PFSK-1 (cell line): ENCODE data around the gene PNLIPRP1.

Source experiments
- FOXP2 ChIP-seq: optimal IDR thresholded peaks from 2 replicates; pipeline ENCODE3; 2011; ENCODE audit warnings: borderline replicate concordance, control low read depth, inconsistent platforms; ENCODE audit not compliant: insufficient read depth; ENCODE audit errors: extremely low read length, extremely low read depth
- POLR2AphosphoS5 ChIP-seq: IDR thresholded peaks from 2 replicates; pipeline ENCODE4 v1.6.1; 2012; ENCODE audit warnings: low read depth, mild to moderate bottlenecking, control low read depth, low read length, moderate library complexity
- SIN3A ChIP-seq: IDR thresholded peaks from 2 replicates; pipeline ENCODE4 v1.6.1; 2012; ENCODE audit warnings: mild to moderate bottlenecking, low read length, moderate library complexity, borderline replicate concordance; ENCODE audit not compliant: insufficient read depth
- TAF1 ChIP-seq: IDR thresholded peaks from 2 replicates; pipeline ENCODE4 v1.6.1; 2012; ENCODE audit warnings: low read length, control low read depth, borderline replicate concordance; ENCODE audit not compliant: insufficient read depth
- TF ChIP-seq, protein P1 (sequence below), 2 experiments: IDR thresholded peaks; 2 replicates each; pipeline versions ENCODE4 v1.6.1 to v1.8.0; 2011 to 2012; ENCODE audit warnings: low read depth in 2 of 2, low read length in 2 of 2, control low read depth in 1 of 2, inconsistent platforms in 1 of 2, mild to moderate bottlenecking in 1 of 2, moderate library complexity in 1 of 2; ENCODE audit not compliant: insufficient read depth in 1 of 2

PNLIPRP1 gene

DNA sequence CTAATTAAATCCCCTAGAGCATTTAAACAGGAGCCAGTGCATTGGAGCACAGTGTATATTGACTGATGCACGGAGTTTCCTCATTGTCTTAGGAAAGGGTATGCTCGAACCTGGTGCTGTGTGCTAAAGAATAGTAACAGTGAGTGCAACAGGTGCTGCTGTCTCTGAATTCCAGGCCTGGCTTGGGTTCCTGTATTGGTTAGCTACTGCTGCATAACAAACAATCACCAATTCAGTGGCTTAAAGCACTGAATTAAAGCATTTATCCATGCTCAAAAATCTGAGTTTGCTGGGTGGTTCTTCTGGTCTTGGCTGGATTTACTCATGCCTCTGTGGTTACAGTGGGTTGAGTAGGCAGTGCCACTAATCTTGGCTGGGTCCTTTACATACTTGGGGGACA lies 1.8 kb upstream of the PNLIPRP1 start:
- TF ChIP-seq SIN3A (no peak), POLR2AphosphoS5 (no peak), FOXP2 (no peak), TAF1 (no peak)
- TF ChIP-seq, protein P1, sequence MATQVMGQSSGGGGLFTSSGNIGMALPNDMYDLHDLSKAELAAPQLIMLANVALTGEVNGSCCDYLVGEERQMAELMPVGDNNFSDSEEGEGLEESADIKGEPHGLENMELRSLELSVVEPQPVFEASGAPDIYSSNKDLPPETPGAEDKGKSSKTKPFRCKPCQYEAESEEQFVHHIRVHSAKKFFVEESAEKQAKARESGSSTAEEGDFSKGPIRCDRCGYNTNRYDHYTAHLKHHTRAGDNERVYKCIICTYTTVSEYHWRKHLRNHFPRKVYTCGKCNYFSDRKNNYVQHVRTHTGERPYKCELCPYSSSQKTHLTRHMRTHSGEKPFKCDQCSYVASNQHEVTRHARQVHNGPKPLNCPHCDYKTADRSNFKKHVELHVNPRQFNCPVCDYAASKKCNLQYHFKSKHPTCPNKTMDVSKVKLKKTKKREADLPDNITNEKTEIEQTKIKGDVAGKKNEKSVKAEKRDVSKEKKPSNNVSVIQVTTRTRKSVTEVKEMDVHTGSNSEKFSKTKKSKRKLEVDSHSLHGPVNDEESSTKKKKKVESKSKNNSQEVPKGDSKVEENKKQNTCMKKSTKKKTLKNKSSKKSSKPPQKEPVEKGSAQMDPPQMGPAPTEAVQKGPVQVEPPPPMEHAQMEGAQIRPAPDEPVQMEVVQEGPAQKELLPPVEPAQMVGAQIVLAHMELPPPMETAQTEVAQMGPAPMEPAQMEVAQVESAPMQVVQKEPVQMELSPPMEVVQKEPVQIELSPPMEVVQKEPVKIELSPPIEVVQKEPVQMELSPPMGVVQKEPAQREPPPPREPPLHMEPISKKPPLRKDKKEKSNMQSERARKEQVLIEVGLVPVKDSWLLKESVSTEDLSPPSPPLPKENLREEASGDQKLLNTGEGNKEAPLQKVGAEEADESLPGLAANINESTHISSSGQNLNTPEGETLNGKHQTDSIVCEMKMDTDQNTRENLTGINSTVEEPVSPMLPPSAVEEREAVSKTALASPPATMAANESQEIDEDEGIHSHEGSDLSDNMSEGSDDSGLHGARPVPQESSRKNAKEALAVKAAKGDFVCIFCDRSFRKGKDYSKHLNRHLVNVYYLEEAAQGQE (IDR thresholded peaks at IDR 0.05; ENCODE audit: insufficient read depth in 1 of 2, low read depth in 2 of 2, low read length in 2 of 2), result no peak

- no peak for TF ChIP-seq SIN3A
- no peak for TF ChIP-seq TAF1
- TF ChIP-seq, protein P1 (IDR thresholded peaks at IDR 0.05; ENCODE audit: insufficient read depth in 1 of 2, low read depth in 2 of 2, low read length in 2 of 2), result no peak
- no peak for TF ChIP-seq FOXP2
- no peak for TF ChIP-seq POLR2AphosphoS5
Measured at GRCh38 chr10:116589926-116590325, 833 bp upstream of the PNLIPRP1 start.

GRCh38 chr10:116593139-116593740 lies 2.5 kb downstream of the PNLIPRP1 start:
- TF ChIP-seq SIN3A, result no peak
- no peak for TF ChIP-seq TAF1
- no peak for TF ChIP-seq FOXP2
- no peak for TF ChIP-seq POLR2AphosphoS5
- TF ChIP-seq, protein P1 (IDR thresholded peaks at IDR 0.05; ENCODE audit: insufficient read depth in 1 of 2, low read depth in 2 of 2, low read length in 2 of 2), result no peak

DNA sequence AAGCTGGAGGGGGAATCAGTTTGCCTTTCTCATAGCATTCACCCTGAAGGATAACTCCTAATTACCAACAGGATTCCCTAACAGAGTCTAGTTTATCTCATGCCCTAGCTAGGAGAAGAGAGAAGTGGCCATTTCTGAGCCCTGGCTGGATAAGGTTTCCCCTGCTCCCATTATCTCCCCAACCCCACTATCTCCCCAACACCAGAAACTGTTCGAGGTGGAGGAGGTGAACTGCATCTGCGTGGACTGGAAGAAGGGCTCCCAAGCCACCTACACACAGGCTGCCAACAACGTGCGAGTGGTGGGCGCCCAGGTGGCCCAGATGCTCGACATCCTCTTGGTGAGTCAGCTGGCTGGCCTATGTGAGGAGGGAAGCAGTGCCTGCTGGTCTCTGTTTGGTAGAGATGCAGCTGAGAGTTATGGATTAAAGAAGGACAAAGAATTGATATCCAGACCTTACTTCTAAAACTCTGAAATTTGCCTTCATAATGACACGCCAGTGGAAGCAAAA lies 3.8 kb downstream of the PNLIPRP1 start:
- TF ChIP-seq FOXP2, result no peak
- TF ChIP-seq, protein P1 (IDR thresholded peaks at IDR 0.05; ENCODE audit: insufficient read depth in 1 of 2, low read depth in 2 of 2, low read length in 2 of 2), result no peak
- TF ChIP-seq SIN3A, result no peak
- TF ChIP-seq TAF1, result no peak
- no peak for TF ChIP-seq POLR2AphosphoS5

DNA sequence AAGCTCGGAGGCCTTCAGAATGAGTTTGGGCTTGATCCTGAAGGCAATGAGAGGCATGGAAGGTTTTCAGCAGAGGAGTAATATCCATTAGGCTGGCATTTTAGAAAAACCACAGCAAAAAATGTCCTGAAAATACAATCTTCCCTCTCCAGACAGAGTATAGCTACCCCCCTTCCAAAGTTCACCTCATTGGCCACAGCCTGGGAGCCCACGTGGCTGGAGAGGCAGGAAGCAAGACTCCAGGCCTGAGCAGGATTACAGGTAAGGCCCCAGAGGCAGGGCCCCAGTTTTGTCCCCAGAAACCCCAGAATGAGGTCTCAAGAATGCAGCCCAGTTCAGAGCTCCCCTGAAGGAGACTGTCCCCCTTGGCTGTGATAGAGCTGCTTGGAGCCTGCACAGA lies 5.3 kb downstream of the PNLIPRP1 start:
- TF ChIP-seq TAF1 (no peak), SIN3A (no peak), POLR2AphosphoS5 (no peak), FOXP2 (no peak)
- TF ChIP-seq, protein P1 (IDR thresholded peaks at IDR 0.05; ENCODE audit: insufficient read depth in 1 of 2, low read depth in 2 of 2, low read length in 2 of 2), result no peak
